GM19467 (cell line): ENCODE data around the gene ITM2C.

ENCODE experiments used
- ATAC-seq: cut with Tn5 transposase; IDR thresholded peaks from one replicate; pipeline ENCODE4 v1.9.1; 2021; ENCODE audit warnings: mild to moderate bottlenecking, moderate library complexity; ENCODE audit not compliant: unreplicated experiment

The ITM2C gene

GRCh38 chr2:230922951-230923717, 58.4 kb downstream of the ITM2C start:
- ATAC-seq = no peak

DNA sequence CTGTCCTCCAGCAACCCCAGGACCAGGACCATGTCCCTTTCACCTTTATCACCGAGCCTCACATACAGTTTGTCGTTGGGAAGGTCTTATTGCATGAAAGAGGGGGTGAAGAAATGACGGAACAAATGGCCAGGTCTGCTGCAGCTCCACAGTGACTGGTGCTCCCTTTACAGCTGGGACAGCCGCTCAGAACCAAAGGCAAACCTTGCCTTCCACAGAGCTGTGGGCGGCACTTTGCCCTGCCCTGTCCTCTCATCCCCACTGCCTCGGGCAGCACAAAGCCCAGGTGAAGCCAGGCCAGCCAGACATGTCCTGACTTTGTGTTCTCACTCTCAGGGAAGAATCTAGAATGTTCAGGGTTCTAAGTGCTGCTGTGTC, 59.3 kb downstream of the ITM2C start:
- ATAC-seq = no peak

- ATAC-seq = no peak
Measured at GRCh38 chr2:230924470-230925341, 60.0 kb downstream of the ITM2C start, which contains the start of gene GPR55. GPR55 (minus strand) TSS chr2:230925242; CDS start chr2:230910962, 14,280 bp downstream.

- no peak for ATAC-seq
Measured at GRCh38 chr2:230925443-230925878, 60.7 kb downstream of the ITM2C start.

DNA sequence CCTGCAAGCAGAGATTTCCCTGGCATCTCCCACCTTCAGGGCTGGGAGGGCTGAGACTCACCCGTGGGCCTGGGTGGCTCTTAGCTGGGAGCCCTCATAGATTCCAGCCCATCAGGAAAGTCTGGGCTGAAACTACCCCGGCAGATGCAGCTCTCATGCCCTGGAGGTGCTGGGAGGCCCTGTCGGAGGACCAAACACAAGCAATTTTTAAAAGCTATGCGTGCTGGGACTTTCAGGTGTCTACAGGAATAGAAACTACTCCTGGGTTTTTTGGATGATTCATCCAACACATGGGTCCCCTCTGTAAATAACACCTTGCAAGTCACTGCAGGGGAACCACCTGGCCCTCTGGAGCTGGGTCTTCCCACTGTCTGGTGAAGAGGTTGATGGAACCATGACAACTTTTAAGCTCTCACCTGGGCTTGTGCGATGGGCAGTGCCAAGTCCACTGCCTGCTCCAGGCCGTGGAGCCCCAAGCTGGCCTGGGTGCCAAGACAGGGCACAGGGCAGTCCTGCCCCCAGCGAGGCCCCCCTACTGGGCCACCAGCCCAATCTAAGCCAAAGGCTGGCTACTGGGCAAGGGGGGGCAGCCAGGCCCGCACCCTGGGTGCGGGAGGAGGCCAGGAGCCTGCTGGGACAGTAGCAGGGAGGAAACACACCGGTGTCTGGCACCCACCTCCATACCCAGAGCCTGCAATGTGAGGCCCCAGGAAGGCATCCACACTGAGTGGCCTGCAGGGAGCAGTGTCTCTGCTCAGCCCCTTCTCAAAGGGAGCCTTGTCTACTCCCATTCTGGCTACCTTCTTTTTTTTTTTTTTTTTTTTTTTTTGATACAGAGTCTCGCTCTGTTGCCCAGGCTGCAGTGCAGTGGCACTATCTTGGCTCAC, 61.4 kb downstream of the ITM2C start:
- ATAC-seq = peak; percentile 35

- no peak for ATAC-seq
Measured at GRCh38 chr2:230927711-230928341, 63.1 kb downstream of the ITM2C start.
